GM19397 (cell line): ENCODE data around the gene KMT5C.

Source experiments
- ATAC-seq: cut with Tn5 transposase; IDR thresholded peaks from one replicate; pipeline ENCODE4 v1.9.1; 2021; ENCODE audit warnings: mild to moderate bottlenecking, moderate library complexity; ENCODE audit not compliant: unreplicated experiment

The KMT5C gene

GRCh38 chr19:55366790-55367189 is 27.1 kb downstream of the KMT5C start:
- ATAC-seq = no peak

DNA sequence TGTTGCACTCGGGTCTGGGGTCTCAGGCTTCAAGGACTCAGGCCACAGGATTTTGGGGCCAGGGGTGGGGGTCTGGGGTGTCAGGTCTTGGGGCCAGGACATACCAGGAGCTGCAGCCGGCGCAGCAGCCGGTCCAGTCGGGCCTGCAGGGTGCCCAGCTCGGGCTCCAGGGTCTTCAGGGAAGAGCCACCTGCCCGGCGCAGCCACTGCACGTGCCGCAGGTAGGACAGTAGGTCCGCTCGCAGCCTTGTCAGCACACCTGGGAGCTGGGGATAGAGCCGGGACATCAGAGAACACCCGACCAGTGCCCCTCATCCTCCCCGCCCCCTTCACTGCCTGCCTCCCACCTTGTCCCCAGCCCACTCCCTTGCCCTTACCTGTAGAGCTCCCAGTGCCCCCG is 28.4 kb downstream of the KMT5C start:
- ATAC-seq = no peak

GRCh38 chr19:55368701-55369563 is 29.3 kb downstream of the KMT5C start:
- no peak for ATAC-seq

GRCh38 chr19:55369653-55370304 is 30.1 kb downstream of the KMT5C start:
- no peak for ATAC-seq

DNA sequence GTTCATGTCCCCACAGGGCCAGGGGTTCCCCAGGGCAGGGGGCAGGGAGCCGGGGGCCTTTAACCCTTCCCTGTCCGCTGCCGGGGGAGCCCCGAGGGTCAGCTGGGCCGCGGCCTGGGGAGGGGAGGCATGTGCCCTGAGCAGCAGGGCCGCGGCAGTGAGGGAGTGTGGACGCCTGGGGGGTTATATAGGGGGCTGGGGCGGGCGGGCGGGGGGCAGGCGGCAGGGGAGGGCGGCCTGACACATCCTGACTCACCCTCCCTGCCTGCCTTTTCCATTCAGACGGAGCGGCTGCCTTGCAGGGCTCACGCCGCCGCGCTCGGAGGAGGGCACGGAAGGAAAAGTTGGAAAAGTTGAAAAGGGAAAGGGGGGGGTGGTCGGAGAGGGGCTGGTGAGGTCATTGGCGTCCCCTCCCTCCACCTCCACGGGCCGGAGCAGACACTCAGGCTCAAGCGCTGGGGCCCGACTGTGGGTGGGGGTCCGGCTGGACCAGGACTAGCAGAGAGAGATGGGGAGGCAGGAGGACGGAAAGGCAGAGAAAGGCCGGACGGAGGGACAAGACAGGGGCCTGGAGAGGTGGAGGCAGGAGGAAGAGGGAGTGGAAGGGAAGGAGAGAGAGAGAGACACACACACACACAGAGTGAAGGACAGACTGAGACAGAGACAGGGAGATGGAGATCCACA is 30.8 kb downstream of the KMT5C start, which contains the start of gene IL11:
TSS of gene IL11 (minus strand) at position 159 of the 684 bp plus-strand sequence. CDS start at position 6, 153 bp downstream.
- no peak for ATAC-seq

- no peak for ATAC-seq
Measured at GRCh38 chr19:55372316-55373081, 32.8 kb downstream of the KMT5C start.

DNA sequence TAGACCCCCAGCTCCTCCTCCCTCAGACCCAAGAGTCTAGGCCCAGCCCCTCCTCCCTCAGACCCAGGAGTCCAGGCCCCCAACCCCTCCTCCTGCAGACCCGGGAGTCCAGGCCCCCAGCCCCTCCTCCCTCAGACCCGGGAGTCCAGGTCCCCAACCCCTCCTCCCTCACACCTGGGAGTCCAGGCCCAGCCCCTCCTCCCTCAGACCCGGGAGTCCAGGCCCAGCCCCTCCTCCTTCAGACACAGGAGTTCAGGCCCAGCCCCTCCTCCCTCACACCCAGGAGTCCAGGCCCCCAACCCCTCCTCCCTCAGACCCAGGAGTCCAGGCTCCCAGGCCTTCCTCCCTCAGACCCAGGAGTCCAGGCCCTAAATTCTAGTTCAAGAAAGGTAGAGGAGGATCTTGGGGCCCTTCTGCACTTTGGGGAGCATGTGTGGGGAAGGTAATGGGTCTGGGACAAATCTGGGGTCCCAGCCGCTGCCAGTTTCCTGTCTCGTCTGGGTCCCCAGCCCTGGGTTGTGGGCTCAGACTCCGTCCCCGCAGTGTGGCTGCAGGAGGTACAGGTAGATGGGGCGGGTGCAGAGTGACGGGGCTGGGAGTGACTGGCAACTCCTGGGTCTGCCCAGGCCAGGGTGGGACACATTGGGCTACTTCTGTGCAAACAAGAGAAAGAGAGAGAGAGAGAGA is 33.8 kb downstream of the KMT5C start:
- no peak for ATAC-seq

DNA sequence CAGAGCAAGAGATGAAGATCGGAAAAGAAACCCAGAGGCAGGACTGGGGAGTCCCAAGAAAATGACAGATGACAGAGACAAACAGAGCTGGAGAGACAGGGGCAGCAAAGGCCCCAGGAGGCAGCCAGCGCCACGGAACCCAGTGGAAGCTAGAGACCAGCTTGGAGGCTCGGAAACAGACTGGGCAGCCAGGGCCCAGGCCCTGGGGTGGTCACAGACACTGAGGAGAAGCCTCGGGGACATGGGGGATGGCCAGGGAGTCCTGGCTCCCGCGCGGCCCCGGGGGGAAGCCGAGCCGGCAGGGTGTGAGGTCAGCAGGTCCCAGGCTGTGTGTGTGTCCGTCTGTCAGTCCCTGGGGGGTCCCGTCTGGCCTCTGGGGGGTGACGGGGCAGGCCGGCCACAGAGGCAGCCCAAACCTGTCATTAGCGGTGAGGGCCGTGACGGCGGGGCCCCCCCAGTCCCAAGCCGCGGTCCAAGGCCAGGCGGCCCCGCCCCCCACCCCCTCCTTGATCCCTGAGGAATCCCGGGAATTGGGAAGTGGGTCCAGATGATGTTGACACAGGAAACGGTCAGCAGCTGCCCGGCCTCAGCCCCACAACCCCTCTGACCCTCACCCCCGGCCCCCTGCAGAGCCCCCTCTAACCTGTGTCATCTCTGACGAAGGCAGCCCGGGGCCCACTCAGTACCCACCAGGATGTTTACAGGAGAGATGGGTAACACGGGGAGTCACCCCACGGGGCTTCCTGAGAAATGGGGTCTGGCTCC is 34.5 kb downstream of the KMT5C start:
- no peak for ATAC-seq

DNA sequence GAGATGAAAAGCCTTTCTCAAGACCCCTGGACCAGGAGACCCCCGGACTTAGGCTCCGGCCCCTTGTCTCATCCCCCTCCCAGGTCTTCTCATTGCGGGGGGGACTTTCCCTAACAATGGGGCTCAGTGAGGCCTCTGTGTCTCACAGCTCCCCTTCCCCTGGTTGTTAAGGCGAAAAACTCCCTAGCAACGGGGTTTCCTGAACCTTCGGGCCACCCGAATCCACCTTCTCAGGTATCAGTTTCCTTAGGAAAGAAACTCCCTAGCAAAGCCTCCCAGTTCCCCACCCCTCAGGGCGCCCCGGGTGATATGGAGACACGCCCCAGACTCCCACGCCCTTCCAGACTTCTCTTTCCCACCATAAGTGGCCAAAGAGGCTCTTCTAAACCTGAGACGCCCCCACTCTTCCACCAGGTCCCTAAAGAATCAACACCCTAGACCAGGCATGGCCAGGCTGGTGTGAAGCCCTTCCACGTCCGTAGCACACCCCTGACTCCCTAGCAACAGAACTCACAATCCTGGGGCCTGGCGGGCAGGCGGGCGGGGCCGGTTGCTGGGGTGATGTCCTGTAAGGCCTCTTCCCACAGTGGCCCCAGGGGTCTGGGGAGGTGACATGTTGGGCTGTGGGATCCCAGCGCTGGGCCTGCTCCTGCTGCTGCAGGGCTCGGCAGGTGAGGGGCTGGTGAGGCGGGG is 36.7 kb downstream of the KMT5C start, which contains the start of gene TMEM190:
TSS of gene TMEM190 (plus strand) at position 586 of the 693 bp plus-strand sequence. CDS start at position 614, 28 bp downstream.
- ATAC-seq = no peak

DNA sequence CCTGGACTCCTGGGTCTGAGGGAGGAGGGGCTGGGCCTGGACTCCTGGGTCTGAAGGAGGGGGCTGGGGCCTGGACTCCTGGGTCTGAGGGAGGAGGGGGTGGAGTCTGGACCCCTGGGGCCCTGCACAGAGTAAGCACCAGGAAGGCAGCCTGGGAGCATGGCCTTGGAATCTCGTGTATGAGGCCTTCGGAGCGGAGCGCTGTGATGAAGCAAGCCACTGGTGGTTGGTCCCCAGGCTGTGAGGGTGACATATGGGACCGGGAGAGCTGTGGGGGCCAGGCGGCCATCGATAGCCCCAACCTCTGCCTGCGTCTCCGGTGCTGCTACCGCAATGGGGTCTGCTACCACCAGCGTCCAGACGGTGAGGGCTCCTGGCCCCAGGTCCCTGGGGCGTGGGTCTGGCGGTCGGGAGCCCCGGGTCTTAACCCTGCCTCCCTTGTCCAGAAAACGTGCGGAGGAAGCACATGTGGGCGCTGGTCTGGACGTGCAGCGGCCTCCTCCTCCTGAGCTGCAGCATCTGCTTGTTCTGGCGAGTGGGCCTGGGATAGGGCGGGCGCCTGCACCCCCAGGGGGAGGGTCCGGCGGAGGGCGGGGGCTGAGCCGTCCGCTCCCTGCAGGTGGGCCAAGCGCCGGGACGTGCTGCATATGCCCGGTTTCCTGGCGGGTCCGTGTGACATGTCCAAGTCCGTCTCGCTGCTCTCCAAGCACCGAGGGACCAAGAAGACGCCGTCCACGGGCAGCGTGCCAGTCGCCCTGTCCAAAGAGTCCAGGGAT is 37.9 kb downstream of the KMT5C start:
- ATAC-seq = no peak

DNA sequence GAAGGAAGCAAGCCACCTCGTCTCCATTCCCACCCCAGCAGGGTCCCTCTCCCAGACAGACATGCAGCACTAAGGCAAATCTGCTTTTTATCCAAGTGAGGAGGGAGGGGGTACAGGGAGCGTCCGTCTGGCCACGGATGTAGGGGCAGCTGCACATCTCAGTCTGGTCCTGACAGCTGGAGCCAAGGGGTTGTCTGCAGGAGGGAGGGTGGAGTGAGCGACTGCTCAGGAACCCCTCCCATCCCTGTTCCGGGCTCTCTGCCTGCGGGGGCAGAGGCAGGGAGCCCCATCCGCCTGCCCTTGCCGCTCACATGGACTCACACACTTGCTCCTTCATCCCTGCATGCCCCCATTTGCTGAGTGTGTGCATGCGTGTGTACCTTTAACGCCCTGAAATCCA is 39.5 kb downstream of the KMT5C start:
- no peak for ATAC-seq

DNA sequence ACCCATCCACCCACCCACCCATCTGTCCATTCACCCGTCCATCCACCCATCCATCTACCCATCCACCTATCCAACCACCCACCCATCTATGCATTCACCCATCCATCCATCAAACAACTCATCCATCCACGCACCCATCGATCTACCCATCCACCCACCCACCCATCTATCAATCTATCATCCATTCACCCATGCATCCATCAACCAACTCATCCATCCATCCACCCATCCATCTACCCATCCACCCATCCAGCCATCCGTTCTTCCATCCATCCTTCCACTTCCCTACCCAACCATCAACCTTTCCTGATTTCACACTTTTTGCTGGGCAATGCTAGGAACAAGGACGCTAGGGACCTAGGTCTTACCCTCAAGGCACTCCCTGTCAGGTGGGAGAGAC is 42.3 kb downstream of the KMT5C start:
- no peak for ATAC-seq

DNA sequence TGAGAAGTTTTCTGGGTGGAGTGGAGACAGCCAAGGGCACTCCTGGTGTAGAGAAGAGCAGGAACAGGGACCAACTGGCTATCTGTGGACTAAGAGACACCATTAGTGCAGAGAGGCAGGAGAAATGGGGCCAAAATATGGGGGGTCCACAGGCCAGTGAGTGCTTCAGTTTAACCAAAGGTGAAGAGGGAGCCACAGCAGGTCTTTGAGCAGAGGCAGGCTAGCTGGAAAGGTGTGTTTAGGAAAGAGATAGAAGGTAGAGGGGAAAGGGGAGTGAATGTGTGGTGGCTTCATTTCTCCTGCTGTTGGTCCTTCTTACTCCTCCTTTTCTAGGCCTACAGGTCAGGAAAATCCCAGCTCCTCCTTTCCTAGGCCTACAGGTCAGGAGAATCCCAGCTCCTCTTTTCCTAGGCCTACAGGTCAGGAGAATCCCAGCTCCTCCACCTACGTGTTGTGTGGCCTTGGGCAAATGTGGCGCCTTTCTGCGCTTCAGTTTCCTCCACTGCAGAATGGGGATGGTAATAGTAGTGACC is 42.9 kb downstream of the KMT5C start:
- ATAC-seq = no peak

GRCh38 chr19:55383279-55384130 is 43.8 kb downstream of the KMT5C start:
- no peak for ATAC-seq

DNA sequence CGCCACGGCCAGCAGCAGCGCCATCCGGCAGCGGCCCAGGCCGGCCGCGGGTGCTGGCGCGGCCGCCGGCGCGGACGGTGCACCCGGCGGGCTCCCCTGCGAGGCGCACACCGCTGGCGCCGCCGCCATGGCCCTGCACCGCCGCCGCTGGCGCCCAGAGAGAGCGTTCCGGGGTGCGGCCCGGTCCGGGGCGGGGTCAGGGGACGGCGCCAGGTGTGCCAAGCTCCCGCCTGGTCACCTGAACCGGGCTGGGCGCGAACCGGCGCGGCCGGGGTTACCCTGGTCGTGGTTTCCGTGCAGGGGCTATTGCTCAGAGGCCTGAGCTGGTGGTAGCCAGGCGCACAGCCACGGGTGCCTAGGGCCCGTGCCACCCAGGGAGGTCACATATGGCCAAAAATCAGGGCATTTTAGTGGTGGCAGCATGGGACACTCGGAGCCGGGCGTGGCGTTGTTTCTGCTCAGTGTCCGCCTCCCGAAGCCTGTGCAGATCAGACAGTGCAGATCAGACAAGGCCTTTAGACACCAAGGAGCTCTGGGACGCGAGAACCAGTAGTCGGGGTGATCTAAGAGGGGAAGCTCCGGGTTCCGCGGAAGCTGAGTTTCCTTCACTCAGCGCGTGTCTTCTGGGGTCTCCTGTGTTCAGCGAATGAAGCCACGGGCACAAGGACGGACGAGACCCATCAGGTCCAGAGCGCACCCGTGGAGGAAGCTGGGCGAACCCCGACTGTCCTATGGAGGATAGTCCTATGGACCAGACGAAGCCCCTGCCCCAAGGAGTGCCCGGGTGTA is 44.6 kb downstream of the KMT5C start, which contains the start of gene TMEM238:
TSS of gene TMEM238 (minus strand) at position 162 of the 789 bp plus-strand sequence. CDS start at position 129, 33 bp downstream.
- ATAC-seq = no peak
